GM19324 (cell line): ENCODE data around the gene COG8.

Experiments used
- ATAC-seq: cut with Tn5 transposase; IDR thresholded peaks from one replicate; pipeline ENCODE4 v1.9.1; 2021; ENCODE audit warnings: mild to moderate bottlenecking, moderate library complexity; ENCODE audit not compliant: unreplicated experiment, low FRiP score

The COG8 gene

GRCh38 chr16:69320740-69321073 is 18.7 kb downstream of the COG8 start:
- no peak for ATAC-seq

- no peak for ATAC-seq
Observed at GRCh38 chr16:69319826-69320739, 19.3 kb downstream of the COG8 start.

GRCh38 chr16:69319381-69319780 is 20.0 kb downstream of the COG8 start:
- ATAC-seq = no peak

GRCh38 chr16:69318911-69319289 is 20.5 kb downstream of the COG8 start:
- ATAC-seq = no peak

GRCh38 chr16:69318177-69318910 is 21.0 kb downstream of the COG8 start:
- no peak for ATAC-seq

- no peak for ATAC-seq
Observed at GRCh38 chr16:69316595-69317034, 22.7 kb downstream of the COG8 start.

GRCh38 chr16:69315486-69316311 is 23.7 kb downstream of the COG8 start:
- no peak for ATAC-seq

GRCh38 chr16:69314534-69314933 is 24.8 kb downstream of the COG8 start:
- no peak for ATAC-seq

- no peak for ATAC-seq
Observed at GRCh38 chr16:69313469-69313868, 25.9 kb downstream of the COG8 start.

GRCh38 chr16:69311533-69312387 is 27.6 kb downstream of the COG8 start:
- peak; percentile 63 for ATAC-seq

GRCh38 chr16:69310653-69311532 is 28.5 kb downstream of the COG8 start, which contains the start of gene VPS4A:
Gene VPS4A, plus strand, starts transcription at chr16:69311350. Its CDS starts 162 bp downstream, at chr16:69311512.
- ATAC-seq = peak; percentile 91

- ATAC-seq = no peak
Observed at GRCh38 chr16:69309316-69309715, 30.0 kb downstream of the COG8 start.

- no peak for ATAC-seq
Observed at GRCh38 chr16:69307856-69308255, 31.5 kb downstream of the COG8 start.

GRCh38 chr16:69307091-69307490 is 32.3 kb downstream of the COG8 start:
- ATAC-seq = no peak

- ATAC-seq = no peak
Observed at GRCh38 chr16:69306031-69306430, 33.3 kb downstream of the COG8 start.

- no peak for ATAC-seq
Observed at GRCh38 chr16:69302301-69302700, 37.1 kb downstream of the COG8 start.

GRCh38 chr16:69301861-69302260 is 37.5 kb downstream of the COG8 start:
- ATAC-seq = no peak

- no peak for ATAC-seq
Observed at GRCh38 chr16:69301187-69301586, 38.2 kb downstream of the COG8 start.

GRCh38 chr16:69298261-69298660 is 41.1 kb downstream of the COG8 start:
- ATAC-seq = no peak
